H9 (cell line): ENCODE data around the gene SPTBN4. TPM values are rescaled to one million over a fixed set of nuclear protein-coding genes. Genes with fewer than 3 reads are reported as not detected.

Experiments
- DNase-seq: peaks from one replicate; pipeline ENCODE4 v3.0.0-alpha.2; 2017
- H2AFZ ChIP-seq: one replicate; pipeline ENCODE4 v1.6.1; 2013; ENCODE audit warnings: mild to moderate bottlenecking, low read length, control low read depth, moderate library complexity
- H2AK5ac ChIP-seq: 2 replicates; pipeline ENCODE4 v1.6.1; 2013; ENCODE audit warnings: low read length, control low read depth, mixed read lengths; ENCODE audit not compliant: insufficient read length
- H2BK120ac ChIP-seq: one replicate; pipeline ENCODE4 v1.6.1; 2013; ENCODE audit warnings: low read depth, mild to moderate bottlenecking, low read length, control low read depth, inconsistent platforms; ENCODE audit not compliant: poor library complexity, severe bottlenecking
- H2BK12ac ChIP-seq: 2 replicates; pipeline ENCODE4 v1.6.1; 2013; ENCODE audit warnings: low read length, control low read depth, mixed read lengths, low read depth; ENCODE audit not compliant: insufficient read length
- H2BK15ac ChIP-seq: 2 replicates; pipeline ENCODE4 v1.6.1; 2013; ENCODE audit warnings: low read depth, low read length, control low read depth
- H2BK20ac ChIP-seq: one replicate; pipeline ENCODE4 v1.6.1; 2013; ENCODE audit warnings: low read depth, mild to moderate bottlenecking, low read length, control low read depth, inconsistent platforms; ENCODE audit not compliant: poor library complexity, severe bottlenecking
- H2BK5ac ChIP-seq: 2 replicates; pipeline ENCODE4 v1.6.1; 2013; ENCODE audit warnings: low read length, control low read depth, mixed read lengths; ENCODE audit not compliant: insufficient read length
- H3K14ac ChIP-seq: 2 replicates; pipeline ENCODE4 v1.6.1; 2013; ENCODE audit warnings: low read length, control low read depth; ENCODE audit not compliant: insufficient read depth
- H3K18ac ChIP-seq: 2 replicates; pipeline ENCODE4 v1.6.1; 2013; ENCODE audit warnings: low read depth, mild to moderate bottlenecking, mixed read lengths, low read length, control low read depth; ENCODE audit not compliant: insufficient read length
- H3K23ac ChIP-seq: 2 replicates; pipeline ENCODE4 v1.6.1; 2013; ENCODE audit warnings: low read length, control low read depth, mixed read lengths, low read depth; ENCODE audit not compliant: insufficient read length
- H3K23me2 ChIP-seq: 2 replicates; pipeline ENCODE4 v1.6.1; 2013; ENCODE audit warnings: low read depth, mild to moderate bottlenecking, mixed read lengths, low read length, control low read depth; ENCODE audit not compliant: insufficient read length, poor library complexity, severe bottlenecking
- H3K27ac ChIP-seq: 2 replicates; pipeline ENCODE4 v1.5.1; 2013; ENCODE audit warnings: low read length, control low read depth, mixed read lengths, low read depth; ENCODE audit not compliant: insufficient read length
- H3K27me3 ChIP-seq: 2 replicates; pipeline ENCODE4 v1.6.1; 2013; ENCODE audit warnings: low read length, control low read depth, inconsistent platforms; ENCODE audit not compliant: insufficient read depth
- H3K4ac ChIP-seq: 2 replicates; pipeline ENCODE4 v1.6.1; 2013; ENCODE audit warnings: low read depth, mild to moderate bottlenecking, control low read depth, inconsistent platforms, low read length, moderate library complexity
- H3K4me1 ChIP-seq: 2 replicates; pipeline ENCODE4 v1.6.1; 2013; ENCODE audit warnings: low read length, control low read depth, inconsistent platforms; ENCODE audit not compliant: insufficient read depth
- H3K4me2 ChIP-seq: 2 replicates; pipeline ENCODE4 v1.6.1; 2013; ENCODE audit warnings: low read length, control low read depth, mixed read lengths; ENCODE audit not compliant: insufficient read length, insufficient read depth
- H3K56ac ChIP-seq: 2 replicates; pipeline ENCODE4 v1.6.1; 2013; ENCODE audit warnings: low read depth, mild to moderate bottlenecking, mixed read lengths, low read length, control low read depth; ENCODE audit not compliant: insufficient read length
- H3K79me1 ChIP-seq: 2 replicates; pipeline ENCODE4 v1.6.1; 2013; ENCODE audit warnings: low read depth, mild to moderate bottlenecking, moderate library complexity, low read length, control low read depth, inconsistent platforms; ENCODE audit not compliant: insufficient read depth, poor library complexity, severe bottlenecking
- H3K79me2 ChIP-seq: 2 replicates; pipeline ENCODE4 v1.6.1; 2013; ENCODE audit warnings: low read length, control low read depth, inconsistent platforms; ENCODE audit not compliant: insufficient read depth
- H3K9ac ChIP-seq: 2 replicates; pipeline ENCODE4 v1.6.1; 2013; ENCODE audit warnings: low read length, control low read depth, mixed read lengths; ENCODE audit not compliant: insufficient read length; ENCODE audit errors: extremely low read depth
- H3K9me3 ChIP-seq: one replicate; pipeline ENCODE4 v1.6.1; 2013; ENCODE audit warnings: low read depth, low read length, inconsistent platforms; ENCODE audit not compliant: control insufficient read depth
- H3T11ph ChIP-seq: one replicate; pipeline ENCODE4 v1.6.1; 2013; ENCODE audit warnings: mild to moderate bottlenecking, low read length, control low read depth, inconsistent platforms
- H4K20me1 ChIP-seq: one replicate; pipeline ENCODE4 v1.6.1; 2013; ENCODE audit not compliant: control insufficient read depth, insufficient read length, insufficient read depth
- H4K5ac ChIP-seq: 2 replicates; pipeline ENCODE4 v1.6.1; 2013; ENCODE audit warnings: low read depth, mild to moderate bottlenecking, mixed read lengths, low read length, control low read depth; ENCODE audit not compliant: insufficient read length
- H4K8ac ChIP-seq: replicated peaks from 2 replicates; pipeline ENCODE4 v1.6.1; 2013; ENCODE audit warnings: low read length, control low read depth, mixed read lengths, low read depth; ENCODE audit not compliant: insufficient read length
- H4K91ac ChIP-seq: 2 replicates; pipeline ENCODE4 v1.6.1; 2013; ENCODE audit warnings: low read depth, mild to moderate bottlenecking, moderate library complexity, mixed read lengths, low read length, control low read depth; ENCODE audit not compliant: insufficient read length
- H3K27ac Mint-ChIP-seq, 3 experiments: 2 replicates in 2 of 3; 3 replicates in 1 of 3; pipeline ENCODE4 v1.8.0; 2020 to 2021; ENCODE audit warnings: mixed read lengths in 3 of 3, mild to moderate bottlenecking in 1 of 3, moderate library complexity in 1 of 3
- H3K27me3 Mint-ChIP-seq: 2 replicates; pipeline ENCODE4 v1.8.0; 2021; ENCODE audit warnings: low read depth, mild to moderate bottlenecking, moderate library complexity, mixed read lengths
- H3K36me3 Mint-ChIP-seq, 3 experiments: 2 replicates in 2 of 3; 3 replicates in 1 of 3; pipeline ENCODE4 v1.8.0; 2020 to 2021; ENCODE audit warnings: low read depth in 3 of 3, mixed read lengths in 3 of 3; ENCODE audit not compliant: insufficient read depth in 1 of 3
- H3K4me1 Mint-ChIP-seq, 2 experiments: 2 replicates each; pipeline ENCODE4 v1.8.0; 2020; ENCODE audit warnings: mixed read lengths in 2 of 2
- H3K4me3 Mint-ChIP-seq, 2 experiments: 2 replicates in 1 of 2; 3 replicates in 1 of 2; pipeline ENCODE4 v1.8.0; 2020 to 2021; ENCODE audit warnings: mild to moderate bottlenecking in 2 of 2, mixed read lengths in 2 of 2, moderate library complexity in 1 of 2
- H3K9me3 Mint-ChIP-seq, 2 experiments: 2 replicates in 1 of 2; 3 replicates in 1 of 2; pipeline ENCODE4 v1.8.0; 2020; ENCODE audit warnings: mild to moderate bottlenecking in 2 of 2, mixed read lengths in 2 of 2, moderate library complexity in 1 of 2
- CTCF ChIP-seq: fragments of 200-600 bp; sonication (generic); conservative IDR thresholded peaks from 3 replicates; pipeline ENCODE4 v1.8.0; 2021; ENCODE audit warnings: antibody characterized with exemption, mild to moderate bottlenecking
- WGBS: extraction: QIAGEN DNeasy Blood & Tissue Kit; methylation state at CpG from one replicate; pipeline ENCODE4 v1.1.7; 2013; ENCODE audit warnings: missing lambda C conversion rate, low lambda C conversion rate, mixed read lengths; ENCODE audit not compliant: insufficient read length; ENCODE audit errors: extremely low coverage; 5-methylcytosine and 5-hydroxymethylcytosine counted together
- total RNA-seq: library from RNA; stranded (reverse); gene quantifications from 2 replicates; pipeline ENCODE4 v1.2.1, GENCODE V29; 2021

The SPTBN4 gene
- total RNA-seq, 1 experiment from 2014 or later = 2.9 TPM

GRCh38 chr19:40612831-40613689 lies 146.3 kb downstream of the SPTBN4 start:
- no peak overlapping the region for H4K8ac ChIP-seq
- H2BK120ac ChIP-seq = no peak overlapping the region
- no peak overlapping the region for H2BK15ac ChIP-seq
- Mint-ChIP-seq H3K9me3 (no peaks in the 10 kb centered on the region; a peak in 1 of 5 replicates), H3K27ac (peak overlapping the region; percentile 96 to 98 (median 97); a peak in 5 of 7 replicates), H3K4me1 (peaks cover 15 to 28% of the 10 kb centered on the region in 2 experiments), H3K36me3 (peaks cover 11 to 38% (median 28%) of the 10 kb centered on the region in 3 experiments; a peak in 6 of 7 replicates), H3K4me3 (peak overlapping the region; percentile 89 to 96), H3K27me3 (peaks cover 44% of the 10 kb centered on the region)
- no peak overlapping the region for H2BK20ac ChIP-seq
- peak overlapping the region; percentile 16 for H3K18ac ChIP-seq
- no peak overlapping the region for H3T11ph ChIP-seq
- TF ChIP-seq CTCF = no peak
- no peak overlapping the region for H3K56ac ChIP-seq
- no peak overlapping the region for H3K4ac ChIP-seq
- no peak overlapping the region for H2AFZ ChIP-seq
- peak; percentile 87 for DNase-seq
- peaks cover 19% of the 10 kb centered on the region for H3K23me2 ChIP-seq
- no peak overlapping the region; the same call in 1 of the 2 replicates for H3K14ac ChIP-seq
- WGBS = no CpG with 5 or more reads among the region's 50 CpGs
- H3K4me1 ChIP-seq = no peaks in the 10 kb centered on the region
- no peak overlapping the region for H4K5ac ChIP-seq
- peak overlapping the region; percentile 50 for H3K9ac ChIP-seq
- H3K79me1 ChIP-seq = no peaks in the 10 kb centered on the region
- no peak overlapping the region for H2AK5ac ChIP-seq
- H3K23ac ChIP-seq = no peak overlapping the region
- no peak overlapping the region for H4K91ac ChIP-seq
- H2BK12ac ChIP-seq = no peak overlapping the region
- peaks cover 4% of the 10 kb centered on the region for H4K20me1 ChIP-seq
- no peaks in the 10 kb centered on the region for H3K79me2 ChIP-seq
- H3K9me3 ChIP-seq = no peaks in the 10 kb centered on the region
- H2BK5ac ChIP-seq = no peak overlapping the region
- H3K4me2 ChIP-seq = peak overlapping the region; percentile 79
- H3K27ac ChIP-seq = no peak overlapping the region
- peaks cover 8% of the 10 kb centered on the region; the same call in 1 of the 2 replicates for H3K27me3 ChIP-seq
